Fibroblast of villous mesenchyme (primary cell): Measurements from ENCODE around the gene INO80. TPM values are rescaled to one million over a fixed set of nuclear protein-coding genes. Genes with fewer than 3 reads are reported as not detected.
A peak's percentile ranks its signal among the peaks of the same experiment; 100 is the strongest.

Experiments
- DNase-seq: peaks from one replicate; pipeline ENCODE4 v3.0.0-alpha.2; 2010; ENCODE audit warnings: low read depth
- H3K4me3 ChIP-seq: 2 replicates; pipeline ENCODE4 v1.5.1; 2011; ENCODE audit warnings: low read depth, mild to moderate bottlenecking, low read length
- CTCF ChIP-seq: IDR thresholded peaks from 2 replicates; pipeline ENCODE4 v1.5.1; 2012; ENCODE audit warnings: low read depth, mild to moderate bottlenecking, low read length; ENCODE audit not compliant: insufficient read depth
- total RNA-seq: library from RNA; depleted of rRNA; stranded (reverse); fragments of >200 nt; gene quantifications from 2 replicates; pipeline ENCODE4 v1.2.3, GENCODE V29; 2012

Gene INO80
- total RNA-seq, 1 donor: 29.8 TPM

GRCh38 chr15:41031232-41032078, 84.6 kb downstream of the INO80 start:
- no peak for DNase-seq
- no peak for TF ChIP-seq CTCF
- H3K4me3 ChIP-seq: no peak overlapping the region

- no peak for TF ChIP-seq CTCF
- no peak for DNase-seq
- H3K4me3 ChIP-seq: no peak overlapping the region
Measured at GRCh38 chr15:41028853-41029252, 87.2 kb downstream of the INO80 start.

- no peak for DNase-seq
- H3K4me3 ChIP-seq: no peak overlapping the region
- TF ChIP-seq CTCF: no peak
Measured at GRCh38 chr15:41025393-41025792, 90.7 kb downstream of the INO80 start.

GRCh38 chr15:41024885-41025284, 91.2 kb downstream of the INO80 start:
- DNase-seq: no peak
- H3K4me3 ChIP-seq: no peak overlapping the region
- no peak for TF ChIP-seq CTCF

- DNase-seq: peak; percentile 74
- H3K4me3 ChIP-seq: no peak overlapping the region
- no peak for TF ChIP-seq CTCF
Measured at GRCh38 chr15:41024131-41024530, 91.9 kb downstream of the INO80 start.

GRCh38 chr15:41022487-41023090, 93.5 kb downstream of the INO80 start:
- peak; percentile 85 for TF ChIP-seq CTCF
- peak; percentile 73 for DNase-seq
- H3K4me3 ChIP-seq: no peak overlapping the region

GRCh38 chr15:41020829-41021228, 95.3 kb downstream of the INO80 start:
- DNase-seq: no peak
- no peak overlapping the region for H3K4me3 ChIP-seq
- no peak for TF ChIP-seq CTCF
